Suppressor macrophage treated with lipopolysaccharide for 1 hour (primary cell): ENCODE measurements around the gene HEPACAM.

ENCODE experiments used
- DNase-seq, 3 donors: peaks; one replicate each; pipeline ENCODE4 v3.0.0-alpha.2; 2020 to 2022

Gene HEPACAM

GRCh38 chr11:124898711-124899110 is 37.1 kb downstream of the HEPACAM start:
- no peak for DNase-seq

- DNase-seq, result peak in 2 of 3 donors; percentile 35 to 46
Observed at GRCh38 chr11:124898263-124898680, 37.6 kb downstream of the HEPACAM start.

DNA sequence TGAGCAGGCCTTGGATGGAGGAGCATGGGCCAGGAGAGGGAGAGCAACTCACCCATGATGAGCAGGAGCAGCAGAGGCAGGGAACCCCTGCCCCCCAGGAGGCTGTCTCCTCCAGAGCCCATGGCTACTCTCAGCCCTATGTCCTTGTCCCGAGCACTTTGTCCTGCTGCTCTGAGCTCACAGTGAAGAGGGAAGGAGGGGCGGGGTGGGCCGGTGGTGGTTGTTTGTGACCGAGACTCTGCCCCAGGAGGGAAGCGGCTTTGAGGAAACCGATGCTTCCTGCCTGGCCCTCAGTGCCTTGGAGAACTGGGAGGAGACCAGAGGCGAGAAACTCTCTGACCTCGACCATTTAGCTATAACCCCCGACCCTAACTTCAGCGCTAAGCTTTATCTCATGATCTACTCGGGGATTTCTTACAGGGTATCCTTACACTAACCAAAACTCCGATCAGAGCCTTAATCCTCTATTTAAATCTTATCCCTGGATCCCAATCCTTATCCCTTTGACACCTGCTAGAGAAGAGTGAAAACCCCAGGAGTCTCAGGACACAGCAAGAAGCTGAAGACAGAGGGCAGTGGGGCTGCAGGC is 38.1 kb downstream of the HEPACAM start, which contains the start of gene ROBO4:
ROBO4 (minus strand) TSS at position 192 of the 589 bp plus-strand sequence; CDS start at position 122, 70 bp downstream.
- DNase-seq, result peak in 1 of 3 donors; percentile 38

DNA sequence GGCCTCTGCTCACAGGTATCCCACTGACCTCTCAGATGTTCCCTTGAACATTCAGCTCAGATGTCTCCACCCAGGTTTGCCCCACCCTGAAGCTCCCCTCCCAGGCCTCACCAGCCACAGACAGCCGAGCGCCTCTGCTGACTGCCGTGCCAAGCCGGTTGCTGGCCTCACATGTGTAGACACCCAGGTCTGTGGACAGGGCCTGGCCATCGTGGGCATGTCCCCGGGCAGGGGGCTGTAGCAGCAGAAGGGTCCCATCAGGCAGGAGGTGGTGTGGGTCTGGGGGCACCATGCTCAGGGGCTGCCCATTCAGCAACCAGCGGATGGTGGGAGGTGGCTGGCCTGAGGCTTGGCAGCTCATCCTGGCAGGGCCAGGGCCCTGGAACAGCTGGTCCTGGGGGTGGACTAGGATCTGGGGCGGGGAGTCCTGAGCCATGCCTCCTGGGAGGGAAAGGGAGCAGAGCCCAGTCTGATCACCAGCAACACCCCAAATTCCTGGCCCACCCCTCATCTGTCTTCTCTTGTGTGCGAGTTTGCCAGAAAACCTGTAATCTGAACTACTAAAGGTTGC is 38.9 kb downstream of the HEPACAM start:
- no peak for DNase-seq

DNA sequence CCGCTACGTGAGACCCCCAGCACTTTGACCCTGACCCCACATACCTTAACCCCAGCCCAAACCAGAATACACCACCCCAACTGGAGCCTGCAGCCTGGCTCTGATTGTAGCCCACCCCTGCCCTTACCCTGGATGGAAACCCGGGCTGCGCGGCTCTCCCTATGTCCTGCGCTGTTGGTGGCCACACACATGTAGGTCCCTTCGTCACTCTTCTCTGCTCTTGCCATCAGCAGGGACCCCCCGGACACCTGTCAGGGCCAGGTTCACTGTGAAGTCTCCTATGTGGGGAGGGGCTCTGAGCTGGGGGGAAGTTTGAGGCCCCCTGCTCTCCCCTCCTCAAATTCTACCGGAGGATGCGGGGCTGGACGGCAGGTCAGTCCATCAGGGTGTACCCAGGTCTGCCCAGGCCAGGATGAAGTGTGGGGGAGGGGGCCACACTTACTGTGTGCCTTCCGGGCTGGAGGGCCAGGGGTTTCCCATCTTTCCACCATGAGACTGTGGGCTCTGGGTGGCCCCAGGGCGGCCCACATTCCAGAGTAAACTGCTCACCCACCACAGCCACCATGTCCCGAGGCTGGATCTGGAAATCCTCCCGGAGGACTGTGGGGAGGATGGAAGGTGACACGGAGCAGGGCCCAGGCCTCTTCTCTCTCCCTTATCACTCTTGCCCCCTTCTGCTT is 39.6 kb downstream of the HEPACAM start:
- DNase-seq, result no peak

DNA sequence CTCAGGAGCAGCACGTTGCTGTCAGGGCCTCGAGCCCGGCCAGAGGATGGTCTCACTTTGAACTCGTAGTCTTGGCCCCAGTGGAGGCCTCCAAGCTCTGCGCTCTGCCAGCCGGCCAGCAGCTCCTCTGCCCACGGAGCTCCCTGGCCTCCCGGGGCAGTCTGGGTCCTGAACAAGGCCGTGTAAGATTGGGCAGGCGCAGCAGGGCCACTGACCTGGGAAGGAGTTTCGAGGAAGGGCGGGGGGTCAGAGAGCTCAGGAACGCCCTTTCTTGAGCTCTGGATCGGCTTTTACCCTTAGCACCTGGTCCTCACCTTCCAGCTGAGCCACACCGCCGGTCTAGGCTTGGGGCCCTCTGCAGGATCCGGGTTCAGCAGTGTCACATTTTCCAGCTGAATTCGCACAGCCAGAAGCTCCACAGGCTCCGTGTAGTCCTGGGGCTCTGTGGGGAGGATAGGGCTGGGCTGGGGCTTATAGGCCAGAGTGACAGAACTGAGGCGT is 40.3 kb downstream of the HEPACAM start:
- no peak for DNase-seq

DNA sequence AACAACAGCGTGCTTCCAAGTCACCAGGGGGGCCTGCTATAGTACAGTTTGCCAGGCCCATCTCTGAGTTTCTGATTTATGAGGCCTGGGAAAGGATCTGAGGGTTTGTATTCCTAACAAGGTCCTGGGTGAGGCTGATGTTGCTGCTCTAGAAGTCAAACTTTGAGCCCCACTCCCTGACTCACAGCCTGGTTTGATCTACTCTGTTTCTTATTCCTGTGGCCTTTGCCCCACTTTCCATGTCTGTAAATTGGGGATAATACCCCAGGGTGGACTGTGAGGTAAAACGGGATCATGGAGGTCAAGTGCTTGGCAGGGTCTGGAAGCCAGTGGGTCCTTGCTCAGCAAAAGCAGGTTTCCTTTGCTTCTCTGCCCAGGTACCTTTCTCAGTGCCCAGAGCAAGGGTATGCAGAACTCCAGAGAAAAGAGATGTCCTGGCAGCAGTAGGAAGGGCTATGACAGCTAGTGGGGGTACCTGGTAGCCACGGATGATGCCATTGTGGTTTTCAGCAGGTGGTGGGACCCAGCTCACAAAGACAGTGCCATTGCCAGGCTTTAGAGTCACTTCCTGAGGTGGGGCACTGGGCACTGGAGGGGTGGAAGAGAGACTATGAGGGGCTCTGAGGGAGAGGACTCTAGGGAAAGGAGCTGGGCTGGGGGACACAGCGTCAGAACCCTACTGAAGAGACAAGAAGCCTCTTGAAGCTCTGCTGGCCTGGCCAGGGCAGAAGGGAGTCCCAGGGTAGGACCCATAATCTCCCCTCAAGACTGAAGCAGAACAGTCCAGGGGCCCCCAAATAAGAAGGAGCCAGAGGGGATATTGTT is 41.0 kb downstream of the HEPACAM start:
- no peak for DNase-seq

GRCh38 chr11:124893781-124894401 is 42.0 kb downstream of the HEPACAM start:
- DNase-seq, result no peak

- DNase-seq, result peak; percentile 52 to 58 (median 55)
Observed at GRCh38 chr11:124892750-124893454, 42.9 kb downstream of the HEPACAM start.

DNA sequence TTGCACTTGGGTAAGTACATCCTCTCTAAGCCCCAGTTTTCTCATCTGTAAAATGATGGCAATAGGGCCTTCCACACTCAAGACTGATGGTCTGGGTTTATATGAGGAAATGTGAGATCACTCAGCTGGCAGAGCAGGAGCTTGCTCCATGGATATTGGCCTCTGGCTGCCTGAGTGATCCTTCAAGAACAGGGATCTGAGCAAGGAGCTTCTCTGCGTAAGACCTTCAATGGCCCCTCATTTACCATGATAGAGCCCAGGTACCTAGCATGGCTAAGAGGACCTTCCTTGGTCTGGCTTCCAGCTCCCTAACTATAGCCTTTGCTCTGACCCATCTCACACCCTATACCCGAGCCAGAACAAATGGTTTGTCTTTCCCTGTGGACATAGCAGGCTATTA is 43.7 kb downstream of the HEPACAM start:
- DNase-seq, result no peak

- no peak for DNase-seq
Observed at GRCh38 chr11:124891373-124891861, 44.4 kb downstream of the HEPACAM start.

GRCh38 chr11:124890683-124891372 is 45.0 kb downstream of the HEPACAM start:
- DNase-seq, result no peak

- no peak for DNase-seq
Observed at GRCh38 chr11:124890151-124890550, 45.7 kb downstream of the HEPACAM start.

GRCh38 chr11:124889191-124890091 is 46.4 kb downstream of the HEPACAM start:
- DNase-seq, result peak; percentile 71 to 80 (median 73)

GRCh38 chr11:124887667-124888013 is 48.2 kb downstream of the HEPACAM start:
- no peak for DNase-seq

DNA sequence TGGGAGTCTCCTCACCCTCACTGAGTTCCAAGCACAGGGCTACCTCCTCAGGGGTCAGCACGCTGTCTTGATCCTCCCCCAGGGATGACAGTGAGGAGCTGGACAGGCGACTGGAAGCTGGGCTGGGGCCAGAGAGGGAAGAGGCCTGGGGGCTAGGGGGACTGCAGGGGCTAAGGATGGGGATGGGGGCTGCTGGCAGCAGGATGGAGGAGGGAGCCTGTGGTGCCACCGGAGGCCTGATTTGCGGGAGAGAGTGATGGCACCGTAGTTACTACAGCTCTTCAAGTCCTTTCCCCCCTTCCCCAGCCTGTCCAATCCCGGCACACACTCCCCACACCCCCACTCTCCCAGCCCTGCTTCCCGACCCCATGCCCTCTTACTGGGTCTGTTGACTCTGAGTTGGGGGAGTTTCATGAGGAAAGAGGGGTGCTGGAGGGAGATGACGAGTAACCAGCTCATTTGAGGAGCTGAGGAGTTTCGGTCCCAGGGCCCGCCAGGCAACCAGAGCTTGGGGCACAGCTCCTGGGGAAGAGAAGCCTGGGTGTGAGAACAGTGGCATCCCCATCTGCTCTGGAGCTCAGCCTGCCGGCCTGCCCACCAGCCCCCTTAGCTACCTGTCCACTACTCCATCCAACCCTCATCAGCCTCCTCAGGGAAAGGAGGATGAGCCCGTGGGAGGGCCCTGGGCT is 48.7 kb downstream of the HEPACAM start:
- no peak for DNase-seq

GRCh38 chr11:124886476-124886875 is 49.4 kb downstream of the HEPACAM start:
- DNase-seq, result no peak

DNA sequence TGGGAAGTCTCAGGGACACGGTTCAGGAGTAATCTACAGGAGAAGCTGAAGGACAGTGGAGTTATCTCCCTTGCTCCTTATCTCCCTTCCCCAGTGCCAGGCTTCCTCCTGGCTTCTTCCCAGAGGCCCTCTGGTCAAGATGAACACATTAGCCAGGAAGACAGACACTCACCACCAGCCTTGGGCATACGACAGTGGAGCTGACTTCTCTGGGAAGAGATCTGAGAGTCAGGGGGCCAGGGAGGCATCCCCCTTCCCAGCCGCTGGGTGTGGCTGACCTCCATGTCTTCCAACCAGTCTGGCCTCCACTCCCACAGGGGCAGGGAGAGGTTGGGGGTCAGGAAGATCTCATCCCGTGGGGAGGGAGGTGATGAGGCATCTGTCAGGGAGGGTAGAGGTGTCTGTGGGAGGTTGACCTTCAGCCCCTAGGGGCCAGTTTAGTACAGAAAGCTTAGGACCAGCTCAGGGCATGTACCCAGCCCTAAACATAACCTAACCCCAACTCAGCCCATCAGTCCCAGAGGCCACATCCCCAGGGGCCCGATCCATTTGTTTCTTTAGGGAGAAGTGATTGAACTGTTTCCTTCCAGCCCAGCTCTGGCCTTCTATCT is 50.9 kb downstream of the HEPACAM start:
- DNase-seq, result no peak

GRCh38 chr11:124884340-124884739 is 51.5 kb downstream of the HEPACAM start:
- no peak for DNase-seq
